ENCODE measurements around the gene SORT1. TPM values are rescaled to one million over a fixed set of nuclear protein-coding genes. Genes with fewer than 3 reads are reported as not detected.

Gene SORT1
- total and polyA plus RNA-seq, 2 of the 13 experiments (the other 11 are each of a cell fraction or from before 2014, with no cell fraction given) = 32.4 to 93.0 TPM

DNA sequence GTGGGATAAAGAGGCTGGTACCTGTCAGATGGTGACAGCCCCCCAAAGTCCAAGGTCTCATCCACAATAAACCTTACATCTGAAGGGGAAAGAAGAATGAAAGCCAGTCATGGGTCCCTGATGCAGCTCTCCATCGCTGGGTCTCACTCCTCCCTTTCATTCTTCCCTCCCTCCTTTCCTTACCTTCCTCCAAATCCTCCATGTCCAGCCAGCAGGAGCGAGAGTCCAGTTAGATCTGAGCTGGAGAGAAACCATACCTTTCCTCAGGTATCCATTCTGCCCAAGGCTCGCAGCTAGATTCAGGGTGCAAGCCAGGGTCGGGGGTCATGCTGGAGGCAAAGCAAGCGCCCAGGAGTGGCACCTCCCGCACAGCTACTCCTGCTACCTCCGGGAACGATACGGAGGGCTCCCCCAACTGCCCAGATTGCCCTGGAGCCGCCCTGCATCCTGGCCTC is 115.2 kb downstream of the SORT1 start:
- H3K4me3 ChIP-seq (replicated peaks in 1 of 3; ENCODE audit: insufficient read depth in 1 of 3, low read depth in 2 of 3, low read length in 3 of 3) = peak overlapping the region; percentile 75 to 99 (median 93)
- FAIRE-seq (no peak), DNase-seq (ENCODE audit: low spot score) (no peak), ATAC-seq (peak; percentile 73)
- peaks cover 4 to 12% of the 10 kb centered on the region in 2 experiments; a peak in 2 of 5 replicates for H3K36me3 ChIP-seq (replicated peaks in 1 of 2; ENCODE audit: control insufficient read depth in 1 of 2, insufficient read depth in 2 of 2, low read length in 2 of 2)
- no peaks in the 10 kb centered on the region for H4K20me1 ChIP-seq (ENCODE audit: insufficient read depth, low read length)
- no TSS peak for BruUV-seq (replicated peaks)
- no peaks in the 10 kb centered on the region for H3K9me3 ChIP-seq (ENCODE audit: low read length)
- H3K4me2 ChIP-seq (ENCODE audit: low read depth, low read length) = peak overlapping the region; percentile 83
- H3K9ac ChIP-seq (ENCODE audit: insufficient read depth, low read depth, low read length) = peak overlapping the region; percentile 80
- WGBS (ENCODE audit: low lambda C conversion rate) = 2% methylated on average over 10 of the region's 10 CpGs
- ChIA-PET CTCF (ENCODE audit: low intra/inter-chr PET ratio, low total read pairs) (interaction anchor here (1.9 kb wide), 1 partner anchor 19 kb away, joined by 8 read pairs; no protein-coding TSS in a partner anchor), POLR2A (interaction anchor here (0.6 to 2.0 kb wide), 13 partner anchors 10 to 143 kb away, joined by 3 to 28 read pairs (median 8); partner anchors contain the start of genes MYBPHL, PSMA5, SARS1 and SORT1)
- in situ Hi-C loops (cut with HindIII; ENCODE audit: extremely low pct_ligation_motif_present, low pct_unique_long_range_greater_than_20kb) = no loop called here
- peaks cover 18% of the 10 kb centered on the region for H3K79me2 ChIP-seq (ENCODE audit: insufficient read depth, low read length)
- peak overlapping the region; percentile 85 for H3K27ac ChIP-seq (ENCODE audit: extremely low read length, insufficient read depth, low read length)
- peaks cover 58% of the 10 kb centered on the region for H3K4me1 ChIP-seq (ENCODE audit: insufficient read depth, low read length)
- intact Hi-C loops (cut with micrococcal nuclease; ENCODE audit: unreplicated experiment) = loop anchor here (2.0 kb wide), 2 partner anchors 20 to 110 kb away; no protein-coding TSS in a partner anchor
- TF ChIP-seq ZNF589 (CRISPR knock-in tag; conservative IDR thresholded peaks at IDR 0.05) (0 out of 2 replicates have a peak, but pooled peaks have one; percentile 5), MZF1 (CRISPR knock-in tag; IDR thresholded peaks at IDR 0.05; ENCODE audit: borderline replicate concordance) (0 out of 2 replicates have a peak, but pooled peaks have one; percentile 13), HDAC2 (CRISPR knock-in tag; IDR thresholded peaks at IDR 0.05) (no peak), ZNF652 (CRISPR knock-in tag; IDR thresholded peaks at IDR 0.05; ENCODE audit: borderline replicate concordance, low read depth) (no peak), ZNF337 (CRISPR knock-in tag; IDR thresholded peaks at IDR 0.05; ENCODE audit: borderline replicate concordance, low read depth) (no peak), HES4 (CRISPR knock-in tag; IDR thresholded peaks at IDR 0.05; ENCODE audit: borderline replicate concordance) (0 out of 2 replicates have a peak, but pooled peaks have one; percentile 44), ZNF543 (CRISPR knock-in tag; IDR thresholded peaks at IDR 0.05) (peak; percentile 55; the same call in 1 of the 2 replicates), ATF7-NPFF (CRISPR knock-in tag; IDR thresholded peaks at IDR 0.05; ENCODE audit: low read depth) (peak; percentile 15; the same call in 1 of the 2 replicates), NFKBIZ (CRISPR knock-in tag; IDR thresholded peaks at IDR 0.05) (no peak), ELF4 (CRISPR knock-in tag; IDR thresholded peaks at IDR 0.05; ENCODE audit: borderline replicate concordance) (0 out of 2 replicates have a peak, but pooled peaks have one; percentile 42), HOXA9 (CRISPR knock-in tag; IDR thresholded peaks at IDR 0.05; ENCODE audit: borderline replicate concordance) (peak; percentile 23; the same call in 1 of the 2 replicates), TP53 (CRISPR knock-in tag; conservative IDR thresholded peaks at IDR 0.05) (no peak), ZNF17 (CRISPR knock-in tag; IDR thresholded peaks at IDR 0.05) (no peak), CREB3 (CRISPR knock-in tag; IDR thresholded peaks at IDR 0.05) (no peak), ARID2 (CRISPR knock-in tag; IDR thresholded peaks at IDR 0.05; ENCODE audit: borderline replicate concordance) (0 out of 2 replicates have a peak, but pooled peaks have one; percentile 7)
- TF ChIP-seq, protein P1, sequence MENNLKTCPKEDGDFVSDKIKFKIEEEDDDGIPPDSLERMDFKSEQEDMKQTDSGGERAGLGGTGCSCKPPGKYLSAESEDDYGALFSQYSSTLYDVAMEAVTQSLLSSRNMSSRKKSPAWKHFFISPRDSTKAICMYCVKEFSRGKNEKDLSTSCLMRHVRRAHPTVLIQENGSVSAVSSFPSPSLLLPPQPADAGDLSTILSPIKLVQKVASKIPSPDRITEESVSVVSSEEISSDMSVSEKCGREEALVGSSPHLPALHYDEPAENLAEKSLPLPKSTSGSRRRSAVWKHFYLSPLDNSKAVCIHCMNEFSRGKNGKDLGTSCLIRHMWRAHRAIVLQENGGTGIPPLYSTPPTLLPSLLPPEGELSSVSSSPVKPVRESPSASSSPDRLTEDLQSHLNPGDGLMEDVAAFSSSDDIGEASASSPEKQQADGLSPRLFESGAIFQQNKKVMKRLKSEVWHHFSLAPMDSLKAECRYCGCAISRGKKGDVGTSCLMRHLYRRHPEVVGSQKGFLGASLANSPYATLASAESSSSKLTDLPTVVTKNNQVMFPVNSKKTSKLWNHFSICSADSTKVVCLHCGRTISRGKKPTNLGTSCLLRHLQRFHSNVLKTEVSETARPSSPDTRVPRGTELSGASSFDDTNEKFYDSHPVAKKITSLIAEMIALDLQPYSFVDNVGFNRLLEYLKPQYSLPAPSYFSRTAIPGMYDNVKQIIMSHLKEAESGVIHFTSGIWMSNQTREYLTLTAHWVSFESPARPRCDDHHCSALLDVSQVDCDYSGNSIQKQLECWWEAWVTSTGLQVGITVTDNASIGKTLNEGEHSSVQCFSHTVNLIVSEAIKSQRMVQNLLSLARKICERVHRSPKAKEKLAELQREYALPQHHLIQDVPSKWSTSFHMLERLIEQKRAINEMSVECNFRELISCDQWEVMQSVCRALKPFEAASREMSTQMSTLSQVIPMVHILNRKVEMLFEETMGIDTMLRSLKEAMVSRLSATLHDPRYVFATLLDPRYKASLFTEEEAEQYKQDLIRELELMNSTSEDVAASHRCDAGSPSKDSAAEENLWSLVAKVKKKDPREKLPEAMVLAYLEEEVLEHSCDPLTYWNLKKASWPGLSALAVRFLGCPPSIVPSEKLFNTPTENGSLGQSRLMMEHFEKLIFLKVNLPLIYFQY (CRISPR knock-in tag; IDR thresholded peaks at IDR 0.05; ENCODE audit: borderline replicate concordance) = 0 out of 2 replicates have a peak, but pooled peaks have one; percentile 1
- no peak overlapping the region for H2AFZ ChIP-seq (ENCODE audit: low read length)
- no peaks in the 10 kb centered on the region; a peak in 1 of 5 replicates for H3K27me3 ChIP-seq (ENCODE audit: control insufficient read depth in 1 of 2, insufficient read depth in 2 of 2, low read length in 2 of 2)
